GM21390 (cell line): ENCODE data around the gene AIG1.
"Not testable (repeated sequence)": the region's sequence is repeated elsewhere in the genome, so short reads cannot be mapped to it uniquely, and the experiment has no call there.

Source experiments
- ATAC-seq: cut with Tn5 transposase; IDR thresholded peaks from one replicate; pipeline ENCODE4 v1.9.1; 2021; ENCODE audit not compliant: unreplicated experiment

AIG1 gene

DNA sequence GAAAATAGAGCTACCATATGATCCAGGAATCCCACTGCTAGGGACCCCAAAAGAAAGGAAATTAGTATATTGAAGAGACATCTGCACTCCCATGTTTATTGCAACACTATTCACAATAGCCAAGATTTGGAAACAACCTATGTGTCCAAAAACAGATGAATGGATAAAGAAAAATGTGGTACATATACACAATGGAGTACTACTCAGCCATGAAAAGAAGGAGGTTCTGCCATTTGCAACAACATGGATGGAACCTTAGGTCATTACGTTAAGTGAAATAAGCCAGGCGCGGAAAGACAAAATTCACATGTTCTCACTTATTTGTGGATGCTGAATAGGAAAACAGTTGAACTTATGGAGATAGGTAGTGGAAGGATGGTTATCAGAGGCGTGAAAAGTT, 252.5 kb downstream of the AIG1 start:
- ATAC-seq, result no peak

GRCh38 chr6:143321491-143322086, 260.9 kb downstream of the AIG1 start:
- ATAC-seq, result no peak

DNA sequence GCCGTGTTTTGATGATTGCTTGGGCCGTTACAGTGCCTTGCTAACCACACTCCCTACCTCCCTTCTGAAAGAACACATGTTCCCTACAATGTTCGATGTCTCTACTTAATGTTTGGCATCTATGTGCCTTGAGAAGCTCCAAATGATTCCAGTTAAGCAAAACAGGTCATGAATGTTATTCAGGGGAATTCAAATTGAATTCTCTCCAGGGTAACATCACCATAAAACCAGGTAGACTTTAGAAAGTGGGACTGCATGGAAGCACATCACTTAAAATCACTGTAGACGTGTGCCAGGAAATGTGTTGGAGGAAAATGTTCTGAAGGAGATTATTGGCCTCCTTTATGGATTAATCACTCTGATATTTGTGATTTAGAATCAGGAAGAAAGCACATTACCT, 261.7 kb downstream of the AIG1 start:
- ATAC-seq, result no peak

- no peak for ATAC-seq
Observed at GRCh38 chr6:143323729-143324470, 263.2 kb downstream of the AIG1 start.

DNA sequence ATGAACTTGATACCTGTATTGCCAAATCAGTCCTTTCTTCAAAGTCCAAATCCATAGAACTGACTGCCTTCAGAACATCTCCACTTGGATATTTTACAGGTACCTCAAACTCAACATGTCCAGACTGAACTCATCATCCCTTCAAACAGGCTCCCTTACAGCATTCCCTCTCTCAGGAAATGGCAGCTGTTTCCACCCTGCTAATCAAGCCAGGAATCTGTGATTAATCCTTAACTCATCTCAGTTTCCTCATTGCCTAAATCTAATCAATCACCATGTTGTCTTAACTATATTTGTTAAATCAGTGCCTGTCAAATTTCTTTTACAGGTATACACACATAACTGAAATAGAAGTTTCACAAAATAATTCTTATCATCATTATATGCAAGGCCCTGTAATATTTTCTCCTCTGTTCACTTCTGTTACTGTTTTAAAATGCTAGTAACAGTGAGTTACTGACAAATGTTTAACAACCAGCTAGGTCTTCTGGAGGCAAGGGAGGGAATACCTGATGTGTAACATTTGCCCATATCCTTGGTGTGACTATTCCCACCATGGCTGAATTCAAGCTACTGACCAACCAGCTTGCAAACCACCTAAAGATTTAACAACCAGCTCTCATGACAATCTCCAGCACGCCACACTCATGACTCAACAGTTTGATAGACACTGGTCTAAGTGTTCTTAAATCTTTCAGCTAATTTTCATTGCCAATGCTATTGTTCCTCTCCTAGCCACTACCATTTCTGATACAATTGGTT, 264.9 kb downstream of the AIG1 start:
- ATAC-seq, result no peak

- ATAC-seq, result no peak
Observed at GRCh38 chr6:143328876-143329275, 268.2 kb downstream of the AIG1 start.

- ATAC-seq, result no peak
Observed at GRCh38 chr6:143329323-143329722, 268.6 kb downstream of the AIG1 start.

DNA sequence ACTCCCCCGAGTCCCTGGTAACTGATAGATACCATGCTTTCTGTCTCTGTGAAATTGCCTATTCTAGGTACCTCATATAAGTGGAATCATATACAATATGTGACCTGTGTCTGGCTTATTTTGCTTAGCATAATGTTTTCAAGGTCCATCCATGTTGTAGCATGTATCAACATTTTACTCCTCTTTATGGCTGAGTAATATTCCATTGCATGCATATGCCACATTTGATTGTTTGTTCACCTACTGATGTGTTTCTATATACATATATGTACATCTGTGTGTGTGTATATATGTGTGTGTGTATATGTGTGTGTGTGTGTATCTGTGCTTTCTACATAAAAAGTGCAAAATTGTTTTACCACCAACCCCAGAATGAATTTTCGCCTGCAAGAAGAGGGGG, 270.7 kb downstream of the AIG1 start:
- ATAC-seq, result no peak

- ATAC-seq, result no peak
Observed at GRCh38 chr6:143332153-143332845, 271.6 kb downstream of the AIG1 start.

GRCh38 chr6:143333081-143333480, 272.4 kb downstream of the AIG1 start:
- no peak for ATAC-seq

GRCh38 chr6:143333749-143334520, 273.2 kb downstream of the AIG1 start:
- ATAC-seq, result no peak

DNA sequence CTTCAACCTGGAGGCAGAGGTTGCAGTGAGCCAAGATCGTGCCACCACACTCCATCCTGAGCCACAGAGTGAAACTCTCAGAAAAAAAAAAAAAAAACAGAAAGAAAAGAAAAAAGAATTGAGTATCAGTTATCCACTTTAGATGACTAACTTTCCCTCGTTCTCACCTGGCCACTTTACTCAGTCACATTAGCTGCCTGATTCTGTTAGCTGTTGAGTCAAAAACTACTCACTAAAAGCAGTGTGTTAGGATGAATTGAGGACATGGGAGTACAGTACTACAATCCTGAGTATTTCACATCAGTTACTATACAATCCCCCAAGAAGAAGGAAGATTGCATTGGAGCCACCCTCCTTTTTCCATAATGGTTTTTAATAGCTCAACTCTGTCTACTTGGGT, 275.2 kb downstream of the AIG1 start:
- no peak for ATAC-seq

DNA sequence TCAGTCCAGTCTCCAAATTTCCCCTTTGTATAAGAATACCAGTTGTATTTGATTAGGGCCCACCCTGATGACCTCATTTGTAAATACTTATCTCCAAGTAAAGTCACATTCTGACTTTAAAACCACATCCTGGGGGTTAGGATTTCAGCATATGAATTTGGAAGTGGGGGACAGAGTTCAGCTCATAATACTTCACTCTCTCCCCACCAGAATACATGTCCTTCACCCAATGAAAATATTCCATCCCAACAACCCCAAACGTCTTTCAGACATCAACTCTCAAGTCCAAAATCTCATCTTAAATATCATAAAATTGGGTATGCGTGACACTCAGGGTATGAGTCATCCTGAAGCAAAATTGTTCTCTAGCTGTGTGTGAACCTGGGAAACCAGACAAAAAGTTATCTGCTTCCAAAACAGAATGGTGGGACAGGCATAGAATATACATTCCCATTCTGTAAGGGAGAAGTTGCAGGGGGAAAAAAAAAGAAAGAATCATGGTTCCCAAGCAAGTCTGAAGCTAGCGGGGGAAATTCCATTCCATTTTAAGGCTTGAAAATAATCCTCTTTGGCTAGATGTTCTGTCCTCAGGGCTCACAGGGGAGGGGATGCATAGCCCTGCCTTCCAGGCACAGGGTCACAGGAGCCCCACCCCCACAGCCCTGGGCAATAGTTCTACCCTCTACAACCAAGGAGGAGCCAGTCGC, 275.9 kb downstream of the AIG1 start:
- no peak for ATAC-seq

- ATAC-seq, result no peak
Observed at GRCh38 chr6:143337201-143337949, 276.7 kb downstream of the AIG1 start.

DNA sequence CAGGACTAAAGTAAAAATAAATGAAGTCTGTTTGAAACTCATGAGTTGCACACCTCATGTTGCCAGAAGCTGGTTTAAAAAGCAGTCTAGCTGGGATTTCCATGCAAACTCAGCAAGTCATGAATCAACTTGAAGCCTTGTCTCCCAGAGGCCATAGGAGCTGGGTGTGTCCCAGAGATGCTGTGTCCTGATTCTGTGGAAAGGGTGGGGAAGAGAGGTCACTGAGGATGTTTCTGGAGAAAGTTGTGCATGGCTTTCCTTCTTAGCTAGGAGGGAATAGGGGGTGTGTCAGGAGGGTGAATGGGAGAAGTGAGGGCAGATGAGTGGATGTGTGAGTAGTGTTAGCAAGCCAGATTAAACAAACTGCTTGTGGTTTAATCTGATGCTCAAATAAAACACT, 278.5 kb downstream of the AIG1 start:
- no peak for ATAC-seq

GRCh38 chr6:143345477-143345876, 284.8 kb downstream of the AIG1 start:
- ATAC-seq, result not testable (repeated sequence)

- no peak for ATAC-seq
Observed at GRCh38 chr6:143346004-143346403, 285.3 kb downstream of the AIG1 start.

GRCh38 chr6:143348531-143348930, 287.8 kb downstream of the AIG1 start:
- ATAC-seq, result no peak

GRCh38 chr6:143349530-143349929, 288.8 kb downstream of the AIG1 start:
- ATAC-seq, result no peak
